Hair follicular keratinocyte (primary cell): ENCODE results near the gene SLC6A13. TPM values are rescaled to one million over a fixed set of nuclear protein-coding genes. Genes with fewer than 3 reads are reported as not detected.

Experiments used
- total RNA-seq: library from RNA; depleted of rRNA; stranded (reverse); fragments of >200 nt; gene quantifications from 2 replicates; pipeline ENCODE4 v1.2.3, GENCODE V29; 2015

SLC6A13 gene
- total RNA-seq, result not detected in 2 replicates

GRCh38 chr12:262817-263216 lies at the start of gene SLC6A13:
TSS of gene SLC6A13 (minus strand) at chr12:262836. CDS start at chr12:260052, 2,784 bp downstream.

GRCh38 chr12:214003-214741 lies 48.5 kb downstream of the SLC6A13 start, which contains the start of gene SLC6A12:
TSS of gene SLC6A12 (minus strand) at chr12:214157. CDS start at chr12:209986, 4,171 bp downstream.

Other genes starting within 250 kb of the SLC6A13 start
- gene IQSEC3, start 196.1 kb downstream of the SLC6A13 start, total RNA-seq, result under 0.01 and 0.34 TPM in 2 replicates
- not detected in 2 replicates for gene SLC6A12, start 48.7 kb downstream of the SLC6A13 start, total RNA-seq
- gene KDM5A, start 126.5 kb upstream of the SLC6A13 start, total RNA-seq, result 16.9 and 29.9 TPM in 2 replicates
- 6.2 and 13.0 TPM in 2 replicates for gene CCDC77, start 138.8 kb upstream of the SLC6A13 start, total RNA-seq
- gene B4GALNT3, start 197.1 kb upstream of the SLC6A13 start, total RNA-seq, result 10.5 and 14.4 TPM in 2 replicates